Stimulated activated CD8-positive, alpha-beta memory T cell treated with anti-CD3 and anti-CD28 coated beads, Interleukin-2, amount 100 ng/mL, for 1 hour (primary cell): ENCODE measurements around the gene METTL17.
"Not testable (repeated sequence)": the region's sequence is repeated elsewhere in the genome, so short reads cannot be mapped to it uniquely, and the experiment has no call there.

Source experiments
- DNase-seq, 2 donors: peaks; one replicate each; pipeline ENCODE4 v3.0.0-alpha.2; 2020; ENCODE audit warnings: low read depth in 2 of 2

The METTL17 gene

GRCh38 chr14:21024585-21025370 is 35.0 kb downstream of the METTL17 start, which contains the start of gene NDRG2:
TSS of gene NDRG2 (minus strand) at chr14:21025061. CDS start at chr14:21023315, 1,746 bp downstream.
- DNase-seq, result peak; percentile 60 to 64

- no peak for DNase-seq
Measured at GRCh38 chr14:21025371-21026273, 35.8 kb downstream of the METTL17 start.

- DNase-seq, result no peak
Measured at GRCh38 chr14:21026274-21026987, 36.7 kb downstream of the METTL17 start.

DNA sequence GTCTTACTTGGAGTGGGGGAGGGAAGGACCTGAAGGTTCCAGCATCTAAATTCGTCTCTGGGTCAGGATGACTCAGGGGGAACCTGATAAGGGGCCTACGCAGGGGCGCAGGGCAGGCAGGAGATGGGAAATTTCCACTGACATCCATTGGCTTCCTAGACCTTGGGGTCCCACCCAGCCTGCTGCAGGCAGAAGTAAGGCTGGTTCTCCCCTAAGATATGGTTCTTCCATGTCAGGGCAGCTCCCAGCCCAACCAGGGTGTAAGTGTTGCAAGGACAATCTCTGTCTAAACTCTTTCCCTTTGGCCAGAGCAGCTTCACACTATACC is 37.2 kb downstream of the METTL17 start:
- no peak for DNase-seq

- no peak for DNase-seq
Measured at GRCh38 chr14:21029917-21030316, 40.1 kb downstream of the METTL17 start, which contains the start of gene TPPP2. TSS of gene TPPP2 (plus strand) at chr14:21030217. CDS start at chr14:21030582, 365 bp downstream.

- no peak for DNase-seq
Measured at GRCh38 chr14:21030531-21030930, 40.8 kb downstream of the METTL17 start.

DNA sequence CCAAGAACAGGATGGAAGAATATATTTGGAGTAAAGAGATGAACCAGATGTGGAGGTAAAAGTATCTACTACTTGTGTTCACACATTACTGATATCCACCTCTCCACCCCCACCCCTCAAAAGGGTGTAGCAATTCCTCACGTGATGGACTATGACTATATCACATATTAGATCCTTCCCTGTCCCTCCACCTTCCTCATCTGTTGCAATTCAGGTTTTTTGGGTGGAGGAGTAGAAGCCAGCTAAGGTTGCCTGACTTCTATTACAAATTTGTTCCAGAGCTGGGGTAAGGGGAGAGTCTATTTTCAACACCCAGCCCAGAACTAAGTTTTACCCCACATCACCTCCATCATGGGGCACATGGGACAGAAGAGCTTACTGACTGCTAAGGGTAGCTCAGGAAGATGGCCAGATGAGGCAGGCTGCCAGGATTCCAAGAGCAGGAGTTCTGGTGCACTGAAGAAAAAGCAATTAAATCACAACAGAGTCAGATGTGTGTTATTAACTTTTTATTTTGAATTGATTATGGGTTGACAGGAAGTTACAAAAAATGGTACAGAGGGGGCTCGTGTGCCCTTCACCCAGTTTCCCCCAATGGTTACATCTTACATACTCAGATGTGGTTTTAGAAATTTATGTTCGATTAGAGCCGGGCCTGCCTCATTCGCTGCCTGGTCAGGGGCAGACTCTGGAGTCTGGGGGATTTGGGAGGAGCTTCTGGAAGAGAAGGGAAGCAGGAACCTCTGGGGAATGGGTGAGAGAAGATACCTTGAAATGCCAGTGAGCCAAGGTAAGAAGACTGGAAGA is 42.7 kb downstream of the METTL17 start:
- no peak for DNase-seq

GRCh38 chr14:21033133-21033698 is 43.4 kb downstream of the METTL17 start:
- DNase-seq, result no peak

GRCh38 chr14:21034707-21035106 is 44.9 kb downstream of the METTL17 start, which contains the start of gene RNASE13:
TSS of gene RNASE13 (minus strand) at chr14:21034807. CDS start at chr14:21034288, 519 bp downstream.
- DNase-seq, result no peak

GRCh38 chr14:21036751-21037150 is 47.0 kb downstream of the METTL17 start:
- no peak for DNase-seq

GRCh38 chr14:21037156-21037555 is 47.4 kb downstream of the METTL17 start:
- DNase-seq, result no peak

DNA sequence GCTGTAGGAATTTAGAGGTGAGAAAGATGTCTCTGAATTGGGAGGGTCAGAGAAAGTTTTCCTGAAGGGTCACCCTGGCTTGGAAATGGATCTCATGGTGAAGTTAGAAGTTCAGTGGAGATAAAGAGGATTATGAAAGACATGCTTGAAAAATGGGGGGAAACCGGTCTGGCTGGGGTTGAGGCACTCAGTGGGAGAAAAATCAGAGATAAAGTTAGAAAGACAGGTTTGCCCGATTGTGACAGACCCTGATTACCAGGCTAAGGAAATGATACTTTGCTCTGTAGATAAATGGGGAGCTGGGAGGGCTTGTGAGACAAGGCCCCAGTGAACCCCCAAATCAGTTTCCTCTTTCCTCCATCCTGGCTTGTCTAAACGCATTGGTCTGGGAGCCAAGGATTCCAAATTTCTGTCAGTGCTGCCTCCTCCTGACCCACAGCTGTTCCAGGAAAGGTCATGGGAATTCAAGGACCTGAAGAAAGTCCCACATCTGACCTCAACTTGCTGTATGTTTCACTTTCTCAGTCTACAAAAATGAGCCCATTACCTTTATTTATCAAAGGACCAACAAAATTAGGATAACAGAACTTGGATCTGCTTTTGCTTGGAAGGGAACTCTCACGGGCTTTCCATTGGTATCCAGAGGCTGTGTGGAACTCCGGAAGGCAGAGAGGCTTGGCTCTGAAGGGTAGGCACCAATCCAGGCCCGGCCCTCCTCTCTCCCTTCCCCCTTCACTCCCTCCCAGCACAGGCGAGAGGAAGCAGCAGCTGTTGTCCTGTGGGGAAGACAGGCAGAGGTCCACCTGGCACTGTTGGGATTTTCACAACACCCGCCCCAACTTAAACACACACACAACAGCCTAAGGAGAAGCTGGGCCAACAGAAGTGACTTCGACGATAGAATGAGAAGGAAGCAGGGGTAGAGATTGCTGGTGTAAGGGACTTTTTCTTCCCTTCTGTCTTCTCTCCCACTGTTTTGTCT is 49.0 kb downstream of the METTL17 start:
- DNase-seq, result no peak

DNA sequence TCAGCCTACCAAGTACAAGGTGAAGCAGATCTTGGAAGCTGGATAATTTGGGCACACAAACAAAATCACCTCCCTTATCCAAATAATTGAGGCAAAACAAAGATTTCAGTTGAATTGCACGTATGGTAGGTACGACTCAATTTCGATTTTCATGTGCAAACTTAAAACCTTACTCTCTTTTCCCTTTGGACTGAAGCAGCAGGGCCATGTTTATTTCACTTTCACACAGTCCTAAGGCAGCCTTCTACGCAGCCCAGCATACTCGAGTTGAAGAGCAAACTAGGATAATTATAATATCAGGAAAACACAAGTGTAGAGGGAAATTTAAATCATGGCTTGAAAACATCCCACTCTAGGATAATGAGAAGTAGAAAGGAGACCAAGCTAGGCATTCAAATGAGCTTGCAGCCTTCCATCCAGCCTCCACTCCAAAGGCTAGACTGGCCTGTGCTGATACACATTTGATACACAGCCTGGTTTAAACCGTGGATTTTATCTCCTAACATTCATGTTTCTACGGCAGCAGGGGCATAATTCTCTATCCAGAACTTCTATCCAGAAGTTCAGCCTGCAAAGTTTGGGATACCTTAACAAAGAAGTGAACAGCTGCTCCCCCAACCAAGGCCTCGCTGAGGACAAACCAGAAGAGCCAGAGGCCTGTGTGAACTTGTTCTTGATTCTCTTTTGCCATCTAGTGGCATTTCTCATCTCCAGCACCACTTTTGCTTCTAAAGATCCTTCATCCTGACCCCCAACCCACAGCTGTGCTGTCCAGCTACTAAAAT is 50.0 kb downstream of the METTL17 start:
- no peak for DNase-seq

- no peak for DNase-seq
Measured at GRCh38 chr14:21040370-21040925, 50.7 kb downstream of the METTL17 start.

GRCh38 chr14:21040941-21041340 is 51.2 kb downstream of the METTL17 start:
- not testable (repeated sequence) for DNase-seq

DNA sequence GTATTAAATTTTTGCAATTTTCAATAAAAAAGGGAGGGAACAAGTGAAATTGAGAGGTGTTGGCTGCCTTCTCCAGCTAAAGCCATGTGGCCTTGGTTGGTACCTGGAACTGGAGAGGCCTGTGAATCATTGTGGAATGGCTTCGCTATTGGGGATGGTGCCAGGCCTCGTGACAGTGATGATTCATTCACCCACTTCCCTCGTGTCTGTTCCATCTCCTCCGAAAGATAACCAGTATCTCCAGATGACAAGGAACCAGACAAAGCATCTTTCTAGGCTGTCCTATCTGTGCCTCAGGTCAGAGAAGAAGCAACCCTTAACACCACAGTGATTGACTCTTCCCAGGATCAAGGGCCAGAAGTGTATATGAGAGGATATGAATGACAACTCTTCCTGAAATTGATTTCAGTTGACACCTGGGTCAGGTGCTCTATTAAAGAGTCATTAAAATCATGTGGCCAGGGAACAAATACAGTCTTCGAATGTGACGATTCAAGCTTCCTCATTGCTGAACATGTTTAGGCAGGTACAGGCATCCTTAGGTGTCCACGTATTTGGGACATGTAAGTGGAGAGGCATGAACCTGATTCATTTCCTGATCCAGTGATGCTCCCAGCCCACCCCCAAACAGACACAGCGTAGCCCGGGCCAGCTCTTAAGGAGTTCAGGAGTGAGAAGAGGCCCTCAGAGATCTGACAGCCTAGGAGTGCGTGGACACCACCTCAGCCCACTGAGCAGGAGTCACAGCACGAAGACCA is 52.1 kb downstream of the METTL17 start, which contains the start of gene RNASE7:
RNASE7 (plus strand) TSS at position 687 of the 758 bp plus-strand sequence. CDS start 631 bp downstream, outside the sequence.
- no peak for DNase-seq

DNA sequence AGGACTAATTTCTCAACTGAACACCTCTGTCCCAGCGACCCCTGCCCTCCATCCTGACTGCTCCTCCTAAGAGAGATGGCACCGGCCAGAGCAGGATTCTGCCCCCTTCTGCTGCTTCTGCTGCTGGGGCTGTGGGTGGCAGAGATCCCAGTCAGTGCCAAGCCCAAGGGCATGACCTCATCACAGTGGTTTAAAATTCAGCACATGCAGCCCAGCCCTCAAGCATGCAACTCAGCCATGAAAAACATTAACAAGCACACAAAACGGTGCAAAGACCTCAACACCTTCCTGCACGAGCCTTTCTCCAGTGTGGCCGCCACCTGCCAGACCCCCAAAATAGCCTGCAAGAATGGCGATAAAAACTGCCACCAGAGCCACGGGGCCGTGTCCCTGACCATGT is 53.1 kb downstream of the METTL17 start:
- no peak for DNase-seq
